IMR-90 (cell line): Measurements from ENCODE around the gene BRMS1. TPM values are rescaled to one million over a fixed set of nuclear protein-coding genes. Genes with fewer than 3 reads are reported as not detected.
A peak's percentile ranks its signal among the peaks of the same experiment; 100 is the strongest.

Source experiments
- ATAC-seq: fragments of 200-7000 bp; cut with Tn5 transposase; 2 replicates; pipeline ENCODE4 v1.9.1; 2020; ENCODE audit warnings: low read depth, mild to moderate bottlenecking, moderate library complexity
- BruUV-seq: library from RNA; stranded (reverse); fragments of 400-500 nt; replicated peaks from 2 replicates; lab custom pipeline; 2021; lab: Mats Ljungman, UMichigan
- CTCF ChIA-PET: fragments of 300-600 bp; formaldehyde crosslinking; extraction: SDS; loops from one replicate; lab custom pipeline; 2021; ENCODE audit warnings: antibody characterized with exemption; lab: Yijun Ruan, JAX
- POLR2A ChIA-PET: fragments of 300-600 bp; sonication (Branson Sonifier 250); formaldehyde crosslinking; loops from one replicate; lab custom pipeline; 2022; ENCODE audit warnings: antibody characterized with exemption; ENCODE audit not compliant: unreplicated experiment; lab: Charles Lee
- DNase-seq: peaks from one replicate; pipeline ENCODE4 v3.0.0; 2013
- H2AFZ ChIP-seq: replicated peaks from 2 replicates; pipeline ENCODE3; 2013; ENCODE audit warnings: low read length, mild to moderate bottlenecking; ENCODE audit not compliant: poor library complexity
- H2AK5ac ChIP-seq: 2 replicates; pipeline ENCODE4 v1.6.1; 2013; ENCODE audit warnings: low read depth, low read length, inconsistent platforms
- H2AK9ac ChIP-seq: replicated peaks from 2 replicates; pipeline ENCODE3; 2013; ENCODE audit warnings: mild to moderate bottlenecking, low read depth, low read length, moderate library complexity; ENCODE audit not compliant: poor library complexity
- H2BK120ac ChIP-seq: 2 replicates; pipeline ENCODE4 v1.6.1; 2013; ENCODE audit warnings: low read depth, low read length, inconsistent platforms
- H2BK15ac ChIP-seq: 3 replicates; pipeline ENCODE4 v1.6.1; 2013; ENCODE audit warnings: low read depth, low read length, inconsistent platforms
- H2BK20ac ChIP-seq: 2 replicates; pipeline ENCODE4 v1.6.1; 2013; ENCODE audit warnings: low read depth, mild to moderate bottlenecking, inconsistent platforms, low read length, moderate library complexity
- H2BK5ac ChIP-seq: 2 replicates; pipeline ENCODE4 v1.6.1; 2013; ENCODE audit warnings: mild to moderate bottlenecking, low read depth, low read length, inconsistent platforms; ENCODE audit not compliant: poor library complexity, severe bottlenecking
- H3K14ac ChIP-seq: replicated peaks from 2 replicates; pipeline ENCODE4 v1.6.1; 2013; ENCODE audit warnings: low read depth, low read length, inconsistent platforms
- H3K18ac ChIP-seq: 2 replicates; pipeline ENCODE4 v1.6.1; 2013; ENCODE audit warnings: low read depth, low read length, control low read depth
- H3K23ac ChIP-seq: 2 replicates; pipeline ENCODE4 v1.6.1; 2013; ENCODE audit warnings: low read depth, low read length, inconsistent platforms
- H3K27ac ChIP-seq: 2 replicates; pipeline ENCODE4 v1.5.1; 2013; ENCODE audit warnings: mild to moderate bottlenecking, control low read depth, low read length; ENCODE audit not compliant: insufficient read depth
- H3K27me3 ChIP-seq: 2 replicates; pipeline ENCODE4 v1.6.1; 2013; ENCODE audit warnings: low read length; ENCODE audit not compliant: control insufficient read depth, insufficient read depth
- H3K36me3 ChIP-seq: 2 replicates; pipeline ENCODE4 v1.6.1; 2013; ENCODE audit warnings: low read length, mixed read lengths; ENCODE audit not compliant: control insufficient read depth, insufficient read depth
- H3K4ac ChIP-seq: 2 replicates; pipeline ENCODE4 v1.6.1; 2013; ENCODE audit warnings: low read depth, low read length, inconsistent platforms
- H3K4me1 ChIP-seq: 2 replicates; pipeline ENCODE4 v1.6.1; 2013; ENCODE audit warnings: low read length, mixed read lengths; ENCODE audit not compliant: control insufficient read depth, insufficient read depth
- H3K4me2 ChIP-seq: 2 replicates; pipeline ENCODE4 v1.6.1; 2013; ENCODE audit warnings: low read depth, mild to moderate bottlenecking, control low read depth, low read length, moderate library complexity
- H3K4me3 ChIP-seq: 2 replicates; pipeline ENCODE4 v1.5.1; 2013; ENCODE audit warnings: low read depth, mild to moderate bottlenecking, control low read depth, low read length, moderate library complexity; ENCODE audit not compliant: insufficient read depth
- H3K56ac ChIP-seq: 2 replicates; pipeline ENCODE4 v1.6.1; 2013; ENCODE audit warnings: low read length, inconsistent platforms; ENCODE audit not compliant: insufficient read depth; ENCODE audit errors: extremely low read depth
- H3K79me1 ChIP-seq, 2 experiments: 2 replicates each; pipeline ENCODE4 v1.6.1; 2013; ENCODE audit warnings: low read length in 2 of 2, inconsistent platforms in 1 of 2, low read depth in 1 of 2
- H3K9ac ChIP-seq: 2 replicates; pipeline ENCODE4 v1.6.1; 2013; ENCODE audit warnings: low read depth, low read length, control low read depth
- H3K9me1 ChIP-seq: 2 replicates; pipeline ENCODE4 v1.6.1; 2013; ENCODE audit warnings: low read length, inconsistent platforms; ENCODE audit not compliant: insufficient read depth
- H3K9me3 ChIP-seq: 2 replicates; pipeline ENCODE4 v1.6.1; 2013; ENCODE audit warnings: low read length; ENCODE audit not compliant: control insufficient read depth, insufficient read depth
- H4K20me1 ChIP-seq: 2 replicates; pipeline ENCODE4 v1.6.1; 2013; ENCODE audit warnings: low read length, inconsistent platforms; ENCODE audit not compliant: insufficient read depth
- H4K5ac ChIP-seq: 2 replicates; pipeline ENCODE4 v1.6.1; 2013; ENCODE audit warnings: mild to moderate bottlenecking, low read depth, low read length, control low read depth
- H4K8ac ChIP-seq, 2 experiments: 2 replicates each; pipeline ENCODE4 v1.6.1; 2013; ENCODE audit warnings: low read depth in 2 of 2, low read length in 2 of 2, control low read depth in 1 of 2, inconsistent platforms in 1 of 2
- H4K91ac ChIP-seq: 2 replicates; pipeline ENCODE4 v1.6.1; 2013; ENCODE audit warnings: low read depth, low read length, inconsistent platforms; ENCODE audit not compliant: insufficient read depth
- MAZ ChIP-seq: IDR thresholded peaks from 2 replicates; pipeline ENCODE4 v1.6.1; 2012; ENCODE audit warnings: low read depth, mild to moderate bottlenecking, low read length, improper control_type of control experiment, moderate library complexity, borderline replicate concordance
- POLR2A ChIP-seq: IDR thresholded peaks from 2 replicates; pipeline ENCODE4 v1.6.1; 2012; ENCODE audit warnings: mild to moderate bottlenecking, low read depth, low read length
- WGBS, 2 experiments: methylation state at CpG; one replicate each; pipeline versions ENCODE4 v1.1.5 to v1.1.7; 2013; ENCODE audit warnings: missing lambda C conversion rate in 2 of 2; ENCODE audit not compliant: insufficient read length in 1 of 2; ENCODE audit errors: extremely low coverage in 2 of 2; 5-methylcytosine and 5-hydroxymethylcytosine counted together
- dilution Hi-C: fragments of 300-500 bp; cut with HindIII; formaldehyde crosslinking; loops from one replicate; pipeline ENCODE4 v1.14.3; 2018; ENCODE audit warnings: low sequenced_read_pairs; ENCODE audit not compliant: unreplicated experiment
- in situ Hi-C: fragments of 300-500 bp; cut with MboI; formaldehyde crosslinking; loops from 3 replicates; pipeline ENCODE4 v1.14.3; 2019; ENCODE audit warnings: low sequenced_read_pairs, inconsistent platforms, mixed read lengths
- intact Hi-C: fragments of 100-400 bp; cut with micrococcal nuclease; formaldehyde crosslinking; loops from 2 replicates; pipeline ENCODE4 v1.10.0; 2022
- polyA plus RNA-seq, 3 experiments: library from polyadenylated mRNA; depleted of rRNA; stranded (reverse); fragments of >200 nt; gene quantifications; 2 replicates each; pipeline ENCODE4 v1.2.3, GENCODE V29; 2012; ENCODE audit warnings: low replicate concordance in 1 of 3
- total RNA-seq: library from RNA; depleted of rRNA; stranded (reverse); fragments of >200 nt; gene quantifications from 2 replicates; pipeline ENCODE4 v1.2.3, GENCODE V29; 2012

BRMS1 gene
- total and polyA plus RNA-seq, 2 of the 4 experiments (the other 2 are of a cell fraction) = 48.3 to 57.9 TPM

DNA sequence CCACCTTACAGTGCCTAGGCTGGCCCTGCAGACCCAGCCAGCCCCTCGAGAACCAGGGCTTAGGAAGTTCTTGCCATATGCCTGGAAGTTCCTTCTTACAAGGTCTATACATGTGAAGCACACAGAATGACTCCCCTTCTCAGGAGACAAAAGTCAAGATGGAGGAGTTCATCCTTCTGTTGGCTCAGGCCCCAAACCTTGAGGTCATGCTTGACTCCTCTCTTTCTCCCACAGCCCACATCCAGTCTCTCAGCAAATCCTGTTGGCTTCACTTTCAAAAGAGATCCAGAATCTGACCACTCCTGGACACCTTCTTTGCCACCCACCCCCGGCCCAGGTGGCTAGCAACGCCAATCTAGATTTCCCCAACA, 26.3 kb downstream of the BRMS1 start:
- H2BK15ac ChIP-seq = peak overlapping the region; percentile 17; the same call in 2 of the 3 replicates
- peak overlapping the region; percentile 100 for H2AK5ac ChIP-seq
- peak overlapping the region; percentile 100 for H2BK5ac ChIP-seq
- peaks cover 32% of the 10 kb centered on the region for H4K20me1 ChIP-seq
- H3K4ac ChIP-seq = peak overlapping the region; percentile 100
- in situ Hi-C loops = no loop called here
- peak overlapping the region; percentile 98; the same call in 1 of the 2 replicates for H3K56ac ChIP-seq
- H3K4me3 ChIP-seq = no peak overlapping the region
- dilution Hi-C loops = no loop called here
- H4K8ac ChIP-seq = peak overlapping the region; percentile 85 to 99; a peak in 3 of 4 replicates
- 0 out of 2 replicates have a peak, but pooled peaks have one; percentile 1 for TF ChIP-seq MAZ
- no peak for TF ChIP-seq POLR2A
- peak overlapping the region; percentile 89 for H2AFZ ChIP-seq
- no peaks in the 10 kb centered on the region for H3K36me3 ChIP-seq
- H3K9ac ChIP-seq = peak overlapping the region; percentile 0; the same call in 1 of the 2 replicates
- H4K5ac ChIP-seq = peak overlapping the region; percentile 75
- peak overlapping the region; percentile 86 for H3K14ac ChIP-seq
- no peaks in the 10 kb centered on the region for H3K9me3 ChIP-seq
- H2AK9ac ChIP-seq = peak overlapping the region; percentile 47
- WGBS, 2 experiments = no CpG with 5 or more reads among the region's 3 CpGs
- ChIA-PET CTCF (interaction anchor here (1.2 kb wide), 1 partner anchor 70 kb away, joined by 3 read pairs; no protein-coding TSS in a partner anchor), POLR2A (interaction anchor here (0.6 to 1.1 kb wide), 3 partner anchors 8 to 51 kb away, joined by 3 to 7 read pairs (median 4); partner anchors contain the start of gene YIF1A)
- peak overlapping the region; percentile 93 for H2BK20ac ChIP-seq
- H3K4me1 ChIP-seq = peaks cover 32% of the 10 kb centered on the region
- no peaks in the 10 kb centered on the region for H3K27me3 ChIP-seq
- 0 out of 2 replicates have a peak overlapping the region, but pooled peaks have one; percentile 7 for H3K4me2 ChIP-seq
- no TSS peak for BruUV-seq
- H3K27ac ChIP-seq = peak overlapping the region; percentile 100
- H3K23ac ChIP-seq = peak overlapping the region; percentile 93
- peaks cover 0 to 41% of the 10 kb centered on the region in 2 experiments; a peak in 2 of 4 replicates for H3K79me1 ChIP-seq
- intact Hi-C loops = no loop called here
- peaks cover 11% of the 10 kb centered on the region for H3K9me1 ChIP-seq
- DNase-seq = no peak
- H2BK120ac ChIP-seq = peak overlapping the region; percentile 100
- peak overlapping the region; percentile 99 for H4K91ac ChIP-seq
- peak overlapping the region; percentile 64 for H3K18ac ChIP-seq
- ATAC-seq = no peak
